Measurements from ENCODE around the gene MMP10. TPM values are rescaled to one million over a fixed set of nuclear protein-coding genes. Genes with fewer than 3 reads are reported as not detected.

The MMP10 gene
- total and polyA plus RNA-seq, 2 experiments from 2014 or later, result 0.10 TPM; not detected in 1

DNA sequence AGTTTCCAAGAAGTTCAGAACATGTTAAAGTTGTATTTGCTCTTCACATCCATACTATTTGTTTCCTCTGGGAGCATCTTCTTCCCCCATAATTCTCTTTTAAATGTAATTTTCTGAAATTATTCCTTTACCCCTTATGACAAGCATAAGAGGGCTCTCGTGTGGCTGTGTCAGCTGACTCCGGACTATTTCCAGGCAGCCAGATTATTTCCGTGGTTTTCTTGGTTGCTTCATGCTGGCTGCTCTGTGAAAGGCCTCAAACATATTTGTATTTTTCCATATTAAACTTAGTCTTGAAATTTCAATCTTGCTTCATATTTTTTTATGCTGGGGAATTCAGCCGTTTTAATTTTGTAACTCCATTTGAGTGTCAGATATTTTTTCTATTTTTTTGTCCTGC lies 20.3 kb upstream of the MMP10 start:
- no peaks in the 10 kb centered on the region for H3K79me2 ChIP-seq (replicated peaks; ENCODE audit: insufficient read depth)
- TF ChIP-seq ZNF331 (CRISPR knock-in tag; IDR thresholded peaks at IDR 0.05; ENCODE audit: low read depth) (no peak), JUNB (IDR thresholded peaks at IDR 0.05; ENCODE audit: unreplicated experiment) (no peak), CREB1 (CRISPR knock-in tag; IDR thresholded peaks at IDR 0.05; ENCODE audit: low read depth) (no peak), NANOG (IDR thresholded peaks at IDR 0.05; ENCODE audit: borderline replicate concordance) (no peak), ZNF114 (CRISPR knock-in tag; IDR thresholded peaks at IDR 0.05) (no peak), STAT1 (IDR thresholded peaks at IDR 0.05; ENCODE audit: unreplicated experiment) (no peak), EZH2phosphoT487 (IDR thresholded peaks at IDR 0.05; ENCODE audit: unreplicated experiment) (no peak), EZH2 (IDR thresholded peaks at IDR 0.05; ENCODE audit: low read depth, unreplicated experiment) (no peak), POLR2AphosphoS5 (IDR thresholded peaks at IDR 0.05; ENCODE audit: low read depth) (no peak)
- TF ChIP-seq, protein P1, sequence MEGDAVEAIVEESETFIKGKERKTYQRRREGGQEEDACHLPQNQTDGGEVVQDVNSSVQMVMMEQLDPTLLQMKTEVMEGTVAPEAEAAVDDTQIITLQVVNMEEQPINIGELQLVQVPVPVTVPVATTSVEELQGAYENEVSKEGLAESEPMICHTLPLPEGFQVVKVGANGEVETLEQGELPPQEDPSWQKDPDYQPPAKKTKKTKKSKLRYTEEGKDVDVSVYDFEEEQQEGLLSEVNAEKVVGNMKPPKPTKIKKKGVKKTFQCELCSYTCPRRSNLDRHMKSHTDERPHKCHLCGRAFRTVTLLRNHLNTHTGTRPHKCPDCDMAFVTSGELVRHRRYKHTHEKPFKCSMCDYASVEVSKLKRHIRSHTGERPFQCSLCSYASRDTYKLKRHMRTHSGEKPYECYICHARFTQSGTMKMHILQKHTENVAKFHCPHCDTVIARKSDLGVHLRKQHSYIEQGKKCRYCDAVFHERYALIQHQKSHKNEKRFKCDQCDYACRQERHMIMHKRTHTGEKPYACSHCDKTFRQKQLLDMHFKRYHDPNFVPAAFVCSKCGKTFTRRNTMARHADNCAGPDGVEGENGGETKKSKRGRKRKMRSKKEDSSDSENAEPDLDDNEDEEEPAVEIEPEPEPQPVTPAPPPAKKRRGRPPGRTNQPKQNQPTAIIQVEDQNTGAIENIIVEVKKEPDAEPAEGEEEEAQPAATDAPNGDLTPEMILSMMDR (conservative IDR thresholded peaks at IDR 0.05; ENCODE audit: low read depth in 2 of 2), result no peak
- TF ChIP-seq, protein P2, sequence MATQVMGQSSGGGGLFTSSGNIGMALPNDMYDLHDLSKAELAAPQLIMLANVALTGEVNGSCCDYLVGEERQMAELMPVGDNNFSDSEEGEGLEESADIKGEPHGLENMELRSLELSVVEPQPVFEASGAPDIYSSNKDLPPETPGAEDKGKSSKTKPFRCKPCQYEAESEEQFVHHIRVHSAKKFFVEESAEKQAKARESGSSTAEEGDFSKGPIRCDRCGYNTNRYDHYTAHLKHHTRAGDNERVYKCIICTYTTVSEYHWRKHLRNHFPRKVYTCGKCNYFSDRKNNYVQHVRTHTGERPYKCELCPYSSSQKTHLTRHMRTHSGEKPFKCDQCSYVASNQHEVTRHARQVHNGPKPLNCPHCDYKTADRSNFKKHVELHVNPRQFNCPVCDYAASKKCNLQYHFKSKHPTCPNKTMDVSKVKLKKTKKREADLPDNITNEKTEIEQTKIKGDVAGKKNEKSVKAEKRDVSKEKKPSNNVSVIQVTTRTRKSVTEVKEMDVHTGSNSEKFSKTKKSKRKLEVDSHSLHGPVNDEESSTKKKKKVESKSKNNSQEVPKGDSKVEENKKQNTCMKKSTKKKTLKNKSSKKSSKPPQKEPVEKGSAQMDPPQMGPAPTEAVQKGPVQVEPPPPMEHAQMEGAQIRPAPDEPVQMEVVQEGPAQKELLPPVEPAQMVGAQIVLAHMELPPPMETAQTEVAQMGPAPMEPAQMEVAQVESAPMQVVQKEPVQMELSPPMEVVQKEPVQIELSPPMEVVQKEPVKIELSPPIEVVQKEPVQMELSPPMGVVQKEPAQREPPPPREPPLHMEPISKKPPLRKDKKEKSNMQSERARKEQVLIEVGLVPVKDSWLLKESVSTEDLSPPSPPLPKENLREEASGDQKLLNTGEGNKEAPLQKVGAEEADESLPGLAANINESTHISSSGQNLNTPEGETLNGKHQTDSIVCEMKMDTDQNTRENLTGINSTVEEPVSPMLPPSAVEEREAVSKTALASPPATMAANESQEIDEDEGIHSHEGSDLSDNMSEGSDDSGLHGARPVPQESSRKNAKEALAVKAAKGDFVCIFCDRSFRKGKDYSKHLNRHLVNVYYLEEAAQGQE (IDR thresholded peaks at IDR 0.05; ENCODE audit: unreplicated experiment), result no peak
- TF ChIP-seq, protein P3, sequence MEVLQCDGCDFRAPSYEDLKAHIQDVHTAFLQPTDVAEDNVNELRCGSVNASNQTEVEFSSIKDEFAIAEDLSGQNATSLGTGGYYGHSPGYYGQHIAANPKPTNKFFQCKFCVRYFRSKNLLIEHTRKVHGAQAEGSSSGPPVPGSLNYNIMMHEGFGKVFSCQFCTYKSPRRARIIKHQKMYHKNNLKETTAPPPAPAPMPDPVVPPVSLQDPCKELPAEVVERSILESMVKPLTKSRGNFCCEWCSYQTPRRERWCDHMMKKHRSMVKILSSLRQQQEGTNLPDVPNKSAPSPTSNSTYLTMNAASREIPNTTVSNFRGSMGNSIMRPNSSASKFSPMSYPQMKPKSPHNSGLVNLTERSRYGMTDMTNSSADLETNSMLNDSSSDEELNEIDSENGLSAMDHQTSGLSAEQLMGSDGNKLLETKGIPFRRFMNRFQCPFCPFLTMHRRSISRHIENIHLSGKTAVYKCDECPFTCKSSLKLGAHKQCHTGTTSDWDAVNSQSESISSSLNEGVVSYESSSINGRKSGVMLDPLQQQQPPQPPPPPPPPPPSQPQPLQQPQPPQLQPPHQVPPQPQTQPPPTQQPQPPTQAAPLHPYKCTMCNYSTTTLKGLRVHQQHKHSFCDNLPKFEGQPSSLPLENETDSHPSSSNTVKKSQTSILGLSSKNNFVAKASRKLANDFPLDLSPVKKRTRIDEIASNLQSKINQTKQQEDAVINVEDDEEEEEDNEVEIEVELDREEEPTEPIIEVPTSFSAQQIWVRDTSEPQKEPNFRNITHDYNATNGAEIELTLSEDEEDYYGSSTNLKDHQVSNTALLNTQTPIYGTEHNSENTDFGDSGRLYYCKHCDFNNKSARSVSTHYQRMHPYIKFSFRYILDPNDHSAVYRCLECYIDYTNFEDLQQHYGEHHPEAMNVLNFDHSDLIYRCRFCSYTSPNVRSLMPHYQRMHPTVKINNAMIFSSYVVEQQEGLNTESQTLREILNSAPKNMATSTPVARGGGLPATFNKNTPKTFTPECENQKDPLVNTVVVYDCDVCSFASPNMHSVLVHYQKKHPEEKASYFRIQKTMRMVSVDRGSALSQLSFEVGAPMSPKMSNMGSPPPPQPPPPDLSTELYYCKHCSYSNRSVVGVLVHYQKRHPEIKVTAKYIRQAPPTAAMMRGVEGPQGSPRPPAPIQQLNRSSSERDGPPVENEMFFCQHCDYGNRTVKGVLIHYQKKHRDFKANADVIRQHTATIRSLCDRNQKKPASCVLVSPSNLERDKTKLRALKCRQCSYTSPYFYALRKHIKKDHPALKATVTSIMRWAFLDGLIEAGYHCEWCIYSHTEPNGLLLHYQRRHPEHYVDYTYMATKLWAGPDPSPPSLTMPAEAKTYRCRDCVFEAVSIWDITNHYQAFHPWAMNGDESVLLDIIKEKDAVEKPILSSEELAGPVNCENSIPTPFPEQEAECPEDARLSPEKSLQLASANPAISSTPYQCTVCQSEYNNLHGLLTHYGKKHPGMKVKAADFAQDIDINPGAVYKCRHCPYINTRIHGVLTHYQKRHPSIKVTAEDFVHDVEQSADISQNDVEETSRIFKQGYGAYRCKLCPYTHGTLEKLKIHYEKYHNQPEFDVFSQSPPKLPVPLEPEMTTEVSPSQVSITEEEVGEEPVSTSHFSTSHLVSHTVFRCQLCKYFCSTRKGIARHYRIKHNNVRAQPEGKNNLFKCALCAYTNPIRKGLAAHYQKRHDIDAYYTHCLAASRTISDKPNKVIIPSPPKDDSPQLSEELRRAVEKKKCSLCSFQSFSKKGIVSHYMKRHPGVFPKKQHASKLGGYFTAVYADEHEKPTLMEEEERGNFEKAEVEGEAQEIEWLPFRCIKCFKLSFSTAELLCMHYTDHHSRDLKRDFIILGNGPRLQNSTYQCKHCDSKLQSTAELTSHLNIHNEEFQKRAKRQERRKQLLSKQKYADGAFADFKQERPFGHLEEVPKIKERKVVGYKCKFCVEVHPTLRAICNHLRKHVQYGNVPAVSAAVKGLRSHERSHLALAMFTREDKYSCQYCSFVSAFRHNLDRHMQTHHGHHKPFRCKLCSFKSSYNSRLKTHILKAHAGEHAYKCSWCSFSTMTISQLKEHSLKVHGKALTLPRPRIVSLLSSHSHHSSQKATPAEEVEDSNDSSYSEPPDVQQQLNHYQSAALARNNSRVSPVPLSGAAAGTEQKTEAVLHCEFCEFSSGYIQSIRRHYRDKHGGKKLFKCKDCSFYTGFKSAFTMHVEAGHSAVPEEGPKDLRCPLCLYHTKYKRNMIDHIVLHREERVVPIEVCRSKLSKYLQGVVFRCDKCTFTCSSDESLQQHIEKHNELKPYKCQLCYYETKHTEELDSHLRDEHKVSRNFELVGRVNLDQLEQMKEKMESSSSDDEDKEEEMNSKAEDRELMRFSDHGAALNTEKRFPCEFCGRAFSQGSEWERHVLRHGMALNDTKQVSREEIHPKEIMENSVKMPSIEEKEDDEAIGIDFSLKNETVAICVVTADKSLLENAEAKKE (CRISPR knock-in tag; IDR thresholded peaks at IDR 0.05), result no peak
- TF ChIP-seq, protein P4, sequence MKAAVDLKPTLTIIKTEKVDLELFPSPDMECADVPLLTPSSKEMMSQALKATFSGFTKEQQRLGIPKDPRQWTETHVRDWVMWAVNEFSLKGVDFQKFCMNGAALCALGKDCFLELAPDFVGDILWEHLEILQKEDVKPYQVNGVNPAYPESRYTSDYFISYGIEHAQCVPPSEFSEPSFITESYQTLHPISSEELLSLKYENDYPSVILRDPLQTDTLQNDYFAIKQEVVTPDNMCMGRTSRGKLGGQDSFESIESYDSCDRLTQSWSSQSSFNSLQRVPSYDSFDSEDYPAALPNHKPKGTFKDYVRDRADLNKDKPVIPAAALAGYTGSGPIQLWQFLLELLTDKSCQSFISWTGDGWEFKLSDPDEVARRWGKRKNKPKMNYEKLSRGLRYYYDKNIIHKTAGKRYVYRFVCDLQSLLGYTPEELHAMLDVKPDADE (IDR thresholded peaks at IDR 0.05), result no peak
- no peak for DNase-seq (ENCODE audit: low spot score)
- ATAC-seq, result no peak
- H3F3A ChIP-seq (replicated peaks; ENCODE audit: low read depth), result no peaks in the 10 kb centered on the region
- no peak overlapping the region for H3K27ac ChIP-seq (ENCODE audit: low read depth)
- H3K4me1 ChIP-seq (ENCODE audit: insufficient read depth), result 0 out of 2 replicates have a peak, but pooled peaks cover under 1% of the 10 kb centered on the region
- H3K36me3 ChIP-seq (ENCODE audit: insufficient read depth), result no peaks in the 10 kb centered on the region
- Mint-ChIP-seq H3K36me3 (ENCODE audit: low read depth) (no peaks in the 10 kb centered on the region), H3K27ac (no peak overlapping the region), H3K27me3 (ENCODE audit: insufficient read depth, low read depth, poor library complexity) (no peaks in the 10 kb centered on the region), H3K4me1 (no peaks in the 10 kb centered on the region), H3K4me3 (no peak overlapping the region), H3K9me3 (no peaks in the 10 kb centered on the region)
- no peak overlapping the region for H3K4me2 ChIP-seq
- no peak overlapping the region for H3K4me3 ChIP-seq
- no peaks in the 10 kb centered on the region for H3K27me3 ChIP-seq (ENCODE audit: insufficient read depth)
- H3K9me2 ChIP-seq (ENCODE audit: insufficient read depth), result no peaks in the 10 kb centered on the region
- no peak overlapping the region for H2AFZ ChIP-seq
- H4K20me1 ChIP-seq (replicated peaks; ENCODE audit: insufficient read depth), result no peaks in the 10 kb centered on the region

All from GM23338 (cell line).